ENCODE measurements around the gene PRXL2B. TPM values are rescaled to one million over a fixed set of nuclear protein-coding genes. Genes with fewer than 3 reads are reported as not detected.

Gene PRXL2B
- total RNA-seq, 1 experiment from 2014 or later, result 34.8 TPM

GRCh38 chr1:2587860-2588571 lies 1.4 kb downstream of the PRXL2B start:
- Histone ChIP-seq H3K4me1 (ENCODE audit: insufficient read depth, low read length, poor library complexity, severe bottlenecking) (peaks cover 7% of the 10 kb centered on the region), H3K9me3 (ENCODE audit: low read depth, low read length, poor library complexity, severe bottlenecking) (no peaks in the 10 kb centered on the region), H3K27ac (ENCODE audit: low read depth, low read length, poor library complexity, severe bottlenecking) (no peak overlapping the region), H3K4me3 (ENCODE audit: low read depth, low read length, poor library complexity, severe bottlenecking) (peak overlapping the region; percentile 65), H3K27me3 (replicated peaks; ENCODE audit: insufficient read depth, low read depth, low read length, poor library complexity) (no peaks in the 10 kb centered on the region), H3K36me3 (ENCODE audit: insufficient read depth, low read length, poor library complexity, severe bottlenecking) (no peaks in the 10 kb centered on the region)
- BruUV-seq (replicated peaks), result no TSS peak
- intact Hi-C loops (cut with micrococcal nuclease; ENCODE audit: unreplicated experiment), result no loop called here
- CTCF ChIA-PET, result no interaction called here
- no peak for DNase-seq (ENCODE audit: low spot score)
- POLR2A ChIA-PET (ENCODE audit: low non-redundant PET), result no interaction called here
- no peak for TF ChIP-seq CTCF (conservative IDR thresholded peaks at IDR 0.05; ENCODE audit: low read depth, low read length)

- H3K27me3 ChIP-seq (replicated peaks; ENCODE audit: insufficient read depth, low read depth, low read length, poor library complexity), result no peaks in the 10 kb centered on the region
- ChIA-PET CTCF (no interaction called here), POLR2A (ENCODE audit: low non-redundant PET) (no interaction called here)
- peaks cover 11% of the 10 kb centered on the region for H3K4me1 ChIP-seq (ENCODE audit: insufficient read depth, low read length, poor library complexity, severe bottlenecking)
- DNase-seq (ENCODE audit: low spot score), result no peak
- no peak overlapping the region for H3K4me3 ChIP-seq (ENCODE audit: low read depth, low read length, poor library complexity, severe bottlenecking)
- intact Hi-C loops (cut with micrococcal nuclease; ENCODE audit: unreplicated experiment), result no loop called here
- TF ChIP-seq EZH2 (IDR thresholded peaks at IDR 0.05; ENCODE audit: borderline replicate concordance, low read depth, low read length, poor library complexity, severe bottlenecking) (no peak), CTCF (conservative IDR thresholded peaks at IDR 0.05; ENCODE audit: low read depth, low read length) (no peak)
- no peaks in the 10 kb centered on the region for H3K36me3 ChIP-seq (ENCODE audit: insufficient read depth, low read length, poor library complexity, severe bottlenecking)
- H3K9me3 ChIP-seq (ENCODE audit: low read depth, low read length, poor library complexity, severe bottlenecking), result no peaks in the 10 kb centered on the region
- BruUV-seq (replicated peaks), result no TSS peak
- H3K27ac ChIP-seq (ENCODE audit: low read depth, low read length, poor library complexity, severe bottlenecking), result no peak overlapping the region
Observed at GRCh38 chr1:2588661-2589430, 2.3 kb downstream of the PRXL2B start.

- TF ChIP-seq CTCF (conservative IDR thresholded peaks at IDR 0.05; ENCODE audit: low read depth, low read length) (no peak), EZH2 (IDR thresholded peaks at IDR 0.05; ENCODE audit: borderline replicate concordance, low read depth, low read length, poor library complexity, severe bottlenecking) (no peak)
- H3K36me3 ChIP-seq (ENCODE audit: insufficient read depth, low read length, poor library complexity, severe bottlenecking), result no peaks in the 10 kb centered on the region
- no peak overlapping the region for H3K4me3 ChIP-seq (ENCODE audit: low read depth, low read length, poor library complexity, severe bottlenecking)
- ChIA-PET POLR2A (ENCODE audit: low non-redundant PET) (no interaction called here), CTCF (no interaction called here)
- H3K9me3 ChIP-seq (ENCODE audit: low read depth, low read length, poor library complexity, severe bottlenecking), result no peaks in the 10 kb centered on the region
- no peak for DNase-seq (ENCODE audit: low spot score)
- H3K4me1 ChIP-seq (ENCODE audit: insufficient read depth, low read length, poor library complexity, severe bottlenecking), result peaks cover 13% of the 10 kb centered on the region
- intact Hi-C loops (cut with micrococcal nuclease; ENCODE audit: unreplicated experiment), result no loop called here
- H3K27ac ChIP-seq (ENCODE audit: low read depth, low read length, poor library complexity, severe bottlenecking), result no peak overlapping the region
- no peaks in the 10 kb centered on the region for H3K27me3 ChIP-seq (replicated peaks; ENCODE audit: insufficient read depth, low read depth, low read length, poor library complexity)
- BruUV-seq (replicated peaks), result no TSS peak
Observed at GRCh38 chr1:2589431-2590232, 3.1 kb downstream of the PRXL2B start.
